ENCODE measurements around the gene SRGAP1. TPM values are rescaled to one million over a fixed set of nuclear protein-coding genes. Genes with fewer than 3 reads are reported as not detected.

SRGAP1 gene
- total RNA-seq, 2 experiments from 2014 or later: 0.02 TPM; not detected in 1

DNA sequence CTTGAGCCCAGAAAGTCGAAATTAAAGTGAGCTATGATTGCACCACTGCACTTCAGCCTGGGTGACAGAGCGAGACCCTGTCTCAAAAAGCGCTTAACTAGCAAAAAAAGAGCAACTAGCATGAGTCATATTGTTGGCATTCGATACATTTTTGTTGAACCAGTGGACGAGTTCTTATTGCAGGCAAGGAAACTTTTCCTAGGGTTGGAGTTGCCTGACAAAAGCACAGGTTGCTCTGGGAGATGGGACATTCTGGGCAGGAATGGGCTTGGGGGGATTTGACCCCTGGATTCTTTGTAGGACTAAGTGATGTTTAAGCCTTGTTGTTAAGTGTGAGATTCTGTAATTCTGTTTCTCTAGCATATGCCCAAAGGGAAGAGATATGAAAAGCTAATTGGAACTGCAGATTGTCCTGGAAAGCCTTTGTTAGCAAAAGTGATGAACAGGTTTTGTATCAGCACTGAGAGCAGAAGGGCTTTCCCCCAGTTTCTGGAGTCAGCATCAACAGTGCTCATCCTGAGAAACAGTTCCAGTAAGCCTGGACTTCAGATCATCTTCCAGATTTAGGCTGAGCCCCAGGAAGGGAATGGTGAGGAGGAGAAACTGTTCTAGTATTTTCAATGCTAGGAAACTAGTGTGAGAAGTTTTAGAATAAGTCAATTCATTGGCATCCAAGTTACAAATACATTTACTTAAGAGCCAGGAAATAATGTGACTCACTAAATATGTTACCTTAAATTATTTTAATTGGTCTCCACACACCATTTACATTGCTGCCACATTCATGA lies 123.1 kb downstream of the SRGAP1 start:
- H3K4me1 Mint-ChIP-seq (ENCODE audit: low read depth): no peaks in the 10 kb centered on the region
- intact Hi-C loops (cut with micrococcal nuclease): no loop called here
- H3K9me3 Mint-ChIP-seq: no peaks in the 10 kb centered on the region
- no peak overlapping the region for H3K27ac Mint-ChIP-seq
- H3K4me3 Mint-ChIP-seq: no peak overlapping the region
- H3K27me3 Mint-ChIP-seq (ENCODE audit: low read depth): no peaks in the 10 kb centered on the region
- CTCF ChIA-PET: interaction anchor here (0.5 kb wide), 1 partner anchor 12 kb away, joined by 4 read pairs; no protein-coding TSS in a partner anchor
- no peak for DNase-seq
- H3K36me3 Mint-ChIP-seq (ENCODE audit: low read depth): no peaks in the 10 kb centered on the region

DNA sequence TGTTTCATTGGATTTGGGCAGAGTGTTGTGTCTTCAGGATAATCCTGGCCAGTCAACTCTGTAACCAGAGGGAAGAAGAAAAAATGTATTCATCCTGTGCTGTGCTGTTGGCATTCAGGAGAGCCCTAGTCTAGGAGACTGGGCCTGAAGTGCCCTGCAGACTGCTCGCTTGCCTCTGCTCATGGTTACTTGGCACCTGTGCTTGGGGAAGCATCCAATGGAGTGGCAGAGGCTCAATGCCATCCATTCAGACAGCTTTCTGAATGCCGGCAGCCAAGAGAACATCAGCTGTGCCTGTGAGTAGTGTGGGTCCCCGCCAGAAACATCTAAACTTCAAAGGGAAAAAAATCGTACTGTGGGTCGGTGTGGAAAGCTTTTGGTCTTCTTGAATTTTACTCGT lies 124.2 kb downstream of the SRGAP1 start:
- H3K36me3 Mint-ChIP-seq (ENCODE audit: low read depth): no peaks in the 10 kb centered on the region
- no peak overlapping the region for H3K4me3 Mint-ChIP-seq
- CTCF ChIA-PET: interaction anchor here (0.7 kb wide), 1 partner anchor 289 kb away, joined by 3 read pairs; no protein-coding TSS in a partner anchor
- no peaks in the 10 kb centered on the region for H3K27me3 Mint-ChIP-seq (ENCODE audit: low read depth)
- H3K4me1 Mint-ChIP-seq (ENCODE audit: low read depth): no peaks in the 10 kb centered on the region
- no peak overlapping the region for H3K27ac Mint-ChIP-seq
- no peak for DNase-seq
- H3K9me3 Mint-ChIP-seq: no peaks in the 10 kb centered on the region
- intact Hi-C loops (cut with micrococcal nuclease): no loop called here

DNA sequence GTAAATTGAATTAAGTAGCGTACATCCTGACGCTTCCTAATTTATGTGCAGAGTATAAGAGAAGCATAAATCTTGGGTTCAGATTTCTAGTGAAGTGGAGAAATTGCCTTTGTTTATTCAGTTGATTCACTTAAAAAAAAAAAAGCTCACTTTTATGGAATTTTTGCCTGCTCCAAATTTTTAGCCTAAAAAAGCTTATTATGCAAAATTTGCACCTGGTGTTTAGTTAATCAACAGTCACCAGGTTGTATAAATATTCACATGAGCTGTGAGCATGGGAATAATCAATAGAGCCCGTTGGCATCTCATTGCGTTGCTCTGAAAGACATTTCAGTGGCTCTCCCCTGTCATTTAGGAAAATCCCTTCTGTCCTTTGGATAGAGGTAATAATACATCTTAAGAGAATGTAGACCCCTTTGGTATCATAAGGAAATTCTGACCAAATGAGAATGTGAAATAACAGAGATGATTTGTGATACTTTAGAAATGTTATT lies 132.4 kb downstream of the SRGAP1 start:
- no peak for DNase-seq
- H3K27ac Mint-ChIP-seq: no peak overlapping the region
- no peaks in the 10 kb centered on the region for H3K4me1 Mint-ChIP-seq (ENCODE audit: low read depth)
- H3K9me3 Mint-ChIP-seq: no peaks in the 10 kb centered on the region
- no peaks in the 10 kb centered on the region for H3K36me3 Mint-ChIP-seq (ENCODE audit: low read depth)
- peaks cover 2% of the 10 kb centered on the region for H3K27me3 Mint-ChIP-seq (ENCODE audit: low read depth)
- CTCF ChIA-PET: no interaction called here
- H3K4me3 Mint-ChIP-seq: no peak overlapping the region
- intact Hi-C loops (cut with micrococcal nuclease): no loop called here

DNA sequence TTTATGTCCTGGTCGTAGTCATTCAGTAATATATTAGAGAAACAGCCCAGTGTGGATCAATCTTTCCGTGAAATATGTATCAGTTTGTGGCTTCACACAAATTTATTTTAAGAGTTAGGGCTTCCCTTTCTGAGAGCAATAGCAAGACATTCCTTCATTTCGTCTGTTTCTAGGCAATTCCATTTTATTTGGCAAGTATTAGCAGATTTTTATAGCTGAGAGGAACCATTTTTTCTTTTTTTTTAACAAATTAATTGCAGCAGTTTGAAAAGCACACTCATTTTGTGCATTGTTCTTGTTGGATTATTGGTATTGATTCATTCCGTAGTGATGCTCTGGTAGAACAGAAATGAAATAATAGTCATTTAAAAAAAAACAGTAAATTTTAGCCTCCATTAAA lies 132.9 kb downstream of the SRGAP1 start:
- no peak for DNase-seq
- H3K9me3 Mint-ChIP-seq: no peaks in the 10 kb centered on the region
- H3K27ac Mint-ChIP-seq: no peak overlapping the region
- H3K36me3 Mint-ChIP-seq (ENCODE audit: low read depth): no peaks in the 10 kb centered on the region
- H3K4me3 Mint-ChIP-seq: no peak overlapping the region
- peaks cover 2% of the 10 kb centered on the region for H3K27me3 Mint-ChIP-seq (ENCODE audit: low read depth)
- CTCF ChIA-PET: no interaction called here
- intact Hi-C loops (cut with micrococcal nuclease): no loop called here
- no peaks in the 10 kb centered on the region for H3K4me1 Mint-ChIP-seq (ENCODE audit: low read depth)

DNA sequence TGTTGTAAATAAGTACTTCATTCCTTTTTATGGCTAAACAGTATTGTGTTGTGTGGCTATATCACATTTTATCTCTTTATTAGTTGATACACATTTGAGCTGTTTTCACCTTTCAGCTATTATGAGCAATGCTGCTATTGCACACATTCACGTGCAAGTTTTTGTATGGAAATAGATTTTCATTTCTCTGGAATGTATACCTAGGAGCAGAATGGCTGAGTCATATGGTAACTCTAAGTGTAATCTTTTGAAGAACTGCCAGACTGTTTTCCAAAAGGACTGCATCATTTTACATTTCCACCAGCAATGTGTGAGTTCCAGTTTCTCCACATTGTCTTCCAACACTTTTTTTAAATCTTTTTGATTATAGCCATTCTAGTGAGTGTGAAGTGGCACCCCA lies 134.0 kb downstream of the SRGAP1 start:
- Mint-ChIP-seq H3K27me3 (ENCODE audit: low read depth) (peaks cover 2% of the 10 kb centered on the region), H3K9me3 (no peaks in the 10 kb centered on the region), H3K4me1 (ENCODE audit: low read depth) (no peaks in the 10 kb centered on the region), H3K27ac (no peak overlapping the region), H3K4me3 (no peak overlapping the region), H3K36me3 (ENCODE audit: low read depth) (no peaks in the 10 kb centered on the region)
- intact Hi-C loops (cut with micrococcal nuclease): no loop called here
- CTCF ChIA-PET: interaction anchor here (0.7 kb wide), 1 partner anchor 203 kb away, joined by 3 read pairs; no protein-coding TSS in a partner anchor
- DNase-seq: no peak

- CTCF ChIA-PET: no interaction called here
- no peaks in the 10 kb centered on the region for H3K36me3 Mint-ChIP-seq (ENCODE audit: low read depth)
- H3K9me3 Mint-ChIP-seq: no peaks in the 10 kb centered on the region
- H3K4me3 Mint-ChIP-seq: no peak overlapping the region
- H3K27ac Mint-ChIP-seq: no peak overlapping the region
- intact Hi-C loops (cut with micrococcal nuclease): no loop called here
- peaks cover 2% of the 10 kb centered on the region for H3K27me3 Mint-ChIP-seq (ENCODE audit: low read depth)
- DNase-seq: no peak
- H3K4me1 Mint-ChIP-seq (ENCODE audit: low read depth): no peaks in the 10 kb centered on the region
Measured at GRCh38 chr12:63980211-63980610, 135.7 kb downstream of the SRGAP1 start.

- intact Hi-C loops (cut with micrococcal nuclease): no loop called here
- no peaks in the 10 kb centered on the region for H3K4me1 Mint-ChIP-seq (ENCODE audit: low read depth)
- H3K4me3 Mint-ChIP-seq: no peak overlapping the region
- peaks cover 2% of the 10 kb centered on the region for H3K27me3 Mint-ChIP-seq (ENCODE audit: low read depth)
- H3K36me3 Mint-ChIP-seq (ENCODE audit: low read depth): no peaks in the 10 kb centered on the region
- H3K27ac Mint-ChIP-seq: no peak overlapping the region
- no peak for DNase-seq
- no peaks in the 10 kb centered on the region for H3K9me3 Mint-ChIP-seq
- CTCF ChIA-PET: no interaction called here
Measured at GRCh38 chr12:63981343-63981742, 136.8 kb downstream of the SRGAP1 start.

GRCh38 chr12:63982604-63983295 lies 138.2 kb downstream of the SRGAP1 start:
- no peak overlapping the region for H3K27ac Mint-ChIP-seq
- CTCF ChIA-PET: no interaction called here
- H3K36me3 Mint-ChIP-seq (ENCODE audit: low read depth): no peaks in the 10 kb centered on the region
- no peaks in the 10 kb centered on the region for H3K4me1 Mint-ChIP-seq (ENCODE audit: low read depth)
- peaks cover 2% of the 10 kb centered on the region for H3K27me3 Mint-ChIP-seq (ENCODE audit: low read depth)
- H3K9me3 Mint-ChIP-seq: no peaks in the 10 kb centered on the region
- H3K4me3 Mint-ChIP-seq: no peak overlapping the region
- no peak for DNase-seq
- intact Hi-C loops (cut with micrococcal nuclease): no loop called here

DNA sequence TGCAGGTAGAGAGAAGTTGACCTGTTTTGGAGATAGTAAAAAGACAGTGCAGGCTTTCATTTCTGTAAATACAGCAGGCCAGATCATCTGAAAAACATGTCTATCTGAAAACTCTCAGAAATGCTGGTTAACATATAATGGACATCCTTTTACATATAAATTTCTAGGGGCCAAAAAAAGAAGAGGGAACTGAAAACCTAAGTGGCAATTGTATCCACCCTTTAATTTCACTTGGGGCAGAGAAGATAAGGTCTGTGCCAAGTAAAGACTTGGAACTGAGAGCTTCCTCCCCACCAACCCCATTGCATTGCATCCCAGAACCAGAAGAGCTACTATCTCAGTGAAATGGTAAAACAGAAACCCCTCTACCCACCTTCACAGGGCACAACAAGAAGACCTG lies 141.0 kb downstream of the SRGAP1 start:
- no peaks in the 10 kb centered on the region for H3K9me3 Mint-ChIP-seq
- H3K4me1 Mint-ChIP-seq (ENCODE audit: low read depth): no peaks in the 10 kb centered on the region
- no peak for DNase-seq
- no peak overlapping the region for H3K27ac Mint-ChIP-seq
- intact Hi-C loops (cut with micrococcal nuclease): no loop called here
- CTCF ChIA-PET: no interaction called here
- H3K4me3 Mint-ChIP-seq: no peak overlapping the region
- H3K36me3 Mint-ChIP-seq (ENCODE audit: low read depth): no peaks in the 10 kb centered on the region
- H3K27me3 Mint-ChIP-seq (ENCODE audit: low read depth): no peaks in the 10 kb centered on the region

GRCh38 chr12:63985945-63986344 lies 141.4 kb downstream of the SRGAP1 start:
- no peaks in the 10 kb centered on the region for H3K36me3 Mint-ChIP-seq (ENCODE audit: low read depth)
- intact Hi-C loops (cut with micrococcal nuclease): no loop called here
- H3K4me3 Mint-ChIP-seq: no peak overlapping the region
- DNase-seq: no peak
- no peaks in the 10 kb centered on the region for H3K27me3 Mint-ChIP-seq (ENCODE audit: low read depth)
- CTCF ChIA-PET: no interaction called here
- H3K4me1 Mint-ChIP-seq (ENCODE audit: low read depth): no peaks in the 10 kb centered on the region
- no peak overlapping the region for H3K27ac Mint-ChIP-seq
- H3K9me3 Mint-ChIP-seq: no peaks in the 10 kb centered on the region

- Mint-ChIP-seq H3K36me3 (ENCODE audit: low read depth) (no peaks in the 10 kb centered on the region), H3K27me3 (ENCODE audit: low read depth) (peaks cover 3% of the 10 kb centered on the region), H3K9me3 (no peaks in the 10 kb centered on the region), H3K4me3 (no peak overlapping the region), H3K4me1 (ENCODE audit: low read depth) (no peaks in the 10 kb centered on the region), H3K27ac (no peak overlapping the region)
- no peak for DNase-seq
- intact Hi-C loops (cut with micrococcal nuclease): no loop called here
- CTCF ChIA-PET: no interaction called here
Measured at GRCh38 chr12:63989301-63989845, 144.9 kb downstream of the SRGAP1 start.

- Mint-ChIP-seq H3K27ac (no peak overlapping the region), H3K4me1 (ENCODE audit: low read depth) (no peaks in the 10 kb centered on the region), H3K9me3 (no peaks in the 10 kb centered on the region), H3K27me3 (ENCODE audit: low read depth) (peaks cover 4% of the 10 kb centered on the region), H3K4me3 (no peak overlapping the region), H3K36me3 (ENCODE audit: low read depth) (no peaks in the 10 kb centered on the region)
- CTCF ChIA-PET: no interaction called here
- intact Hi-C loops (cut with micrococcal nuclease): no loop called here
- no peak for DNase-seq
Measured at GRCh38 chr12:63990828-63991547, 146.5 kb downstream of the SRGAP1 start.
